ENCODE data around the gene HS3ST6. TPM values are rescaled to one million over a fixed set of nuclear protein-coding genes. Genes with fewer than 3 reads are reported as not detected.

The HS3ST6 gene
- total and polyA plus RNA-seq, 2 of the 13 experiments (the other 11 are each of a cell fraction or from before 2014, with no cell fraction given) = not detected

DNA sequence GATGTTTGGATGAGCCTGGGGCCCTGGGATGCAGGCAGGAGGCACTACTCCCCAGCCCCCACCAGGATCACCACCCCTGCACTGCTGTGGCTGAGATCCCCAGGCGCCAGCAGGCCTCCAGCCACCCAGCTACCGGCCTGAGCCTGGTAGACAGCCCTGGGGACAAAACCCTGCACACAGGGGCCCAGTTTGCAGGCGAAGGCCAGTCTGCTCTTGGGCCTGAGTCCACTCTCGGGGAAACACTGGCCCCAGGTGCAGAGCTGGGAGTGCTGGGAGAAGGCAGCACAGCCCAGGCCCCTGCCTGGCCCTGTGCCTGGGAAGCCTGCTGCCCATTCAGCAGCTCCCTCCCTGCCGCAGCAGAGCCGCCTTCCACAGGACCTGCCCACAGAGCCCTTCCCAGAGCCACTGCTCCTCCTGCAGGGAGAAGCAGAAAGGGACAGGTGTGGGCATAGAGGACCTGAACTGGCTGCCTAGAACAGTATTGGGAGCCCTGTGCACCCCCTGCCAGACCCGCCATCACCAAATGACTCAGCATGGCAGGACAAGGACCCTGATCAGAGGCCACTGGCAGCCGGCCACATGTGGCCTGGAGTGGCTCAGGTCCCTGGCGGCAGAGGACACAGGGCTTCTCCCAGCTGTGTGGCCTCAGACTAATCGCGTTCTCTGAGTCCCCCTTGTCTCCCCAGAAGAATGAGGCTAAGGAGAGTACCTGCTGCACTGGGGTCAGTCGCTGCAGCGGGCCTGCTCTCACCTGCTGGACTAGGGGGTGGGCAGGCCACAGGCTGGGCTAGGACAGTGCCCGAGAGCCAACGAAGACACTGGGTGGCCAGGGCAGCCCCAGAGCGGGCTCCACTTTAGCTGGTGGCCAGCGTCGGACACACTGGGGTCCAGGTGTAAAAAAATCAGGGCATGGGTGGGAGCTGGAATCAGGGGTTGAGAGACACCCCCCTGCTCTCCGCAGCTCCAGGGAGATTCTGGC lies 14.1 kb upstream of the HS3ST6 start (continued):
- TF ChIP-seq, protein P1, sequence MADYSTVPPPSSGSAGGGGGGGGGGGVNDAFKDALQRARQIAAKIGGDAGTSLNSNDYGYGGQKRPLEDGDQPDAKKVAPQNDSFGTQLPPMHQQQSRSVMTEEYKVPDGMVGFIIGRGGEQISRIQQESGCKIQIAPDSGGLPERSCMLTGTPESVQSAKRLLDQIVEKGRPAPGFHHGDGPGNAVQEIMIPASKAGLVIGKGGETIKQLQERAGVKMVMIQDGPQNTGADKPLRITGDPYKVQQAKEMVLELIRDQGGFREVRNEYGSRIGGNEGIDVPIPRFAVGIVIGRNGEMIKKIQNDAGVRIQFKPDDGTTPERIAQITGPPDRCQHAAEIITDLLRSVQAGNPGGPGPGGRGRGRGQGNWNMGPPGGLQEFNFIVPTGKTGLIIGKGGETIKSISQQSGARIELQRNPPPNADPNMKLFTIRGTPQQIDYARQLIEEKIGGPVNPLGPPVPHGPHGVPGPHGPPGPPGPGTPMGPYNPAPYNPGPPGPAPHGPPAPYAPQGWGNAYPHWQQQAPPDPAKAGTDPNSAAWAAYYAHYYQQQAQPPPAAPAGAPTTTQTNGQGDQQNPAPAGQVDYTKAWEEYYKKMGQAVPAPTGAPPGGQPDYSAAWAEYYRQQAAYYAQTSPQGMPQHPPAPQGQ (CRISPR knock-in tag; IDR thresholded peaks at IDR 0.05; ENCODE audit: borderline replicate concordance) = no peak
- no peak for TF ChIP-seq THYN1 (CRISPR knock-in tag; IDR thresholded peaks at IDR 0.05; ENCODE audit: borderline replicate concordance, low read depth)
- TF ChIP-seq, protein P2, sequence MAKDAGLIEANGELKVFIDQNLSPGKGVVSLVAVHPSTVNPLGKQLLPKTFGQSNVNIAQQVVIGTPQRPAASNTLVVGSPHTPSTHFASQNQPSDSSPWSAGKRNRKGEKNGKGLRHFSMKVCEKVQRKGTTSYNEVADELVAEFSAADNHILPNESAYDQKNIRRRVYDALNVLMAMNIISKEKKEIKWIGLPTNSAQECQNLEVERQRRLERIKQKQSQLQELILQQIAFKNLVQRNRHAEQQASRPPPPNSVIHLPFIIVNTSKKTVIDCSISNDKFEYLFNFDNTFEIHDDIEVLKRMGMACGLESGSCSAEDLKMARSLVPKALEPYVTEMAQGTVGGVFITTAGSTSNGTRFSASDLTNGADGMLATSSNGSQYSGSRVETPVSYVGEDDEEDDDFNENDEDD (CRISPR knock-in tag; IDR thresholded peaks at IDR 0.05; ENCODE audit: borderline replicate concordance) = peak; percentile 24; the same call in 1 of the 2 replicates
- TF ChIP-seq JUN (CRISPR knock-in tag; IDR thresholded peaks at IDR 0.05) = no peak
- no peak for TF ChIP-seq MED8 (CRISPR knock-in tag; IDR thresholded peaks at IDR 0.05; ENCODE audit: insufficient replicate concordance)
- TF ChIP-seq, protein P3, sequence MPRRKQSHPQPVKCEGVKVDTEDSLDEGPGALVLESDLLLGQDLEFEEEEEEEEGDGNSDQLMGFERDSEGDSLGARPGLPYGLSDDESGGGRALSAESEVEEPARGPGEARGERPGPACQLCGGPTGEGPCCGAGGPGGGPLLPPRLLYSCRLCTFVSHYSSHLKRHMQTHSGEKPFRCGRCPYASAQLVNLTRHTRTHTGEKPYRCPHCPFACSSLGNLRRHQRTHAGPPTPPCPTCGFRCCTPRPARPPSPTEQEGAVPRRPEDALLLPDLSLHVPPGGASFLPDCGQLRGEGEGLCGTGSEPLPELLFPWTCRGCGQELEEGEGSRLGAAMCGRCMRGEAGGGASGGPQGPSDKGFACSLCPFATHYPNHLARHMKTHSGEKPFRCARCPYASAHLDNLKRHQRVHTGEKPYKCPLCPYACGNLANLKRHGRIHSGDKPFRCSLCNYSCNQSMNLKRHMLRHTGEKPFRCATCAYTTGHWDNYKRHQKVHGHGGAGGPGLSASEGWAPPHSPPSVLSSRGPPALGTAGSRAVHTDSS (CRISPR knock-in tag; conservative IDR thresholded peaks at IDR 0.05) = no peak
- TF ChIP-seq RCOR2 (CRISPR knock-in tag; IDR thresholded peaks at IDR 0.05) = no peak
- TF ChIP-seq HNRNPL (IDR thresholded peaks at IDR 0.05; ENCODE audit: low read depth, low read length) = peak; percentile 88
- TF ChIP-seq ADNP (CRISPR knock-in tag; IDR thresholded peaks at IDR 0.05) = peak; percentile 19; the same call in 1 of the 2 replicates
- TF ChIP-seq, protein P4, sequence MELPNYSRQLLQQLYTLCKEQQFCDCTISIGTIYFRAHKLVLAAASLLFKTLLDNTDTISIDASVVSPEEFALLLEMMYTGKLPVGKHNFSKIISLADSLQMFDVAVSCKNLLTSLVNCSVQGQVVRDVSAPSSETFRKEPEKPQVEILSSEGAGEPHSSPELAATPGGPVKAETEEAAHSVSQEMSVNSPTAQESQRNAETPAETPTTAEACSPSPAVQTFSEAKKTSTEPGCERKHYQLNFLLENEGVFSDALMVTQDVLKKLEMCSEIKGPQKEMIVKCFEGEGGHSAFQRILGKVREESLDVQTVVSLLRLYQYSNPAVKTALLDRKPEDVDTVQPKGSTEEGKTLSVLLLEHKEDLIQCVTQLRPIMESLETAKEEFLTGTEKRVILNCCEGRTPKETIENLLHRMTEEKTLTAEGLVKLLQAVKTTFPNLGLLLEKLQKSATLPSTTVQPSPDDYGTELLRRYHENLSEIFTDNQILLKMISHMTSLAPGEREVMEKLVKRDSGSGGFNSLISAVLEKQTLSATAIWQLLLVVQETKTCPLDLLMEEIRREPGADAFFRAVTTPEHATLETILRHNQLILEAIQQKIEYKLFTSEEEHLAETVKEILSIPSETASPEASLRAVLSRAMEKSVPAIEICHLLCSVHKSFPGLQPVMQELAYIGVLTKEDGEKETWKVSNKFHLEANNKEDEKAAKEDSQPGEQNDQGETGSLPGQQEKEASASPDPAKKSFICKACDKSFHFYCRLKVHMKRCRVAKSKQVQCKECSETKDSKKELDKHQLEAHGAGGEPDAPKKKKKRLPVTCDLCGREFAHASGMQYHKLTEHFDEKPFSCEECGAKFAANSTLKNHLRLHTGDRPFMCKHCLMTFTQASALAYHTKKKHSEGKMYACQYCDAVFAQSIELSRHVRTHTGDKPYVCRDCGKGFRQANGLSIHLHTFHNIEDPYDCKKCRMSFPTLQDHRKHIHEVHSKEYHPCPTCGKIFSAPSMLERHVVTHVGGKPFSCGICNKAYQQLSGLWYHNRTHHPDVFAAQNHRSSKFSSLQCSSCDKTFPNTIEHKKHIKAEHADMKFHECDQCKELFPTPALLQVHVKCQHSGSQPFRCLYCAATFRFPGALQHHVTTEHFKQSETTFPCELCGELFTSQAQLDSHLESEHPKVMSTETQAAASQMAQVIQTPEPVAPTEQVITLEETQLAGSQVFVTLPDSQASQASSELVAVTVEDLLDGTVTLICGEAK (IDR thresholded peaks at IDR 0.05) = no peak
- TF ChIP-seq, protein P4 (CRISPR knock-in tag; IDR thresholded peaks at IDR 0.05) = no peak
- no peak for TF ChIP-seq ZNF256 (CRISPR knock-in tag; conservative IDR thresholded peaks at IDR 0.05)
- TF ChIP-seq HNRNPLL (IDR thresholded peaks at IDR 0.05; ENCODE audit: low read depth, low read length, poor library complexity, severe bottlenecking) = peak; percentile 18
- no peak for TF ChIP-seq MAFG (CRISPR knock-in tag; IDR thresholded peaks at IDR 0.05)
